ENCODE data around the gene HS2ST1.

Gene HS2ST1

GRCh38 chr1:87086120-87086519 is 171.7 kb downstream of the HS2ST1 start:
- Histone ChIP-seq H3K4me1 (ENCODE audit: control insufficient read depth, insufficient read depth, low read length) (no peaks in the 10 kb centered on the region), H3K4me3 (ENCODE audit: low read depth, low read length) (no peak overlapping the region), H3K9me3 (ENCODE audit: control insufficient read depth, insufficient read depth, low read depth, low read length) (no peaks in the 10 kb centered on the region), H3K36me3 (ENCODE audit: control insufficient read depth in 2 of 2, insufficient read depth in 1 of 2, low read length in 2 of 2) (no peaks in the 10 kb centered on the region), H3K27ac (ENCODE audit: extremely low read depth, low read depth, low read length) (no peak overlapping the region)
- CTCF ChIA-PET, result interaction anchor here (0.7 to 4.9 kb wide), 7 partner anchors 8 to 381 kb away, joined by 3 to 37 read pairs (median 4); partner anchors contain the start of genes HS2ST1, SELENOF and SH3GLB1
- TF ChIP-seq ZNF664 (tag by site-specific recombination; IDR thresholded peaks at IDR 0.05) (no peak), ZSCAN30 (tag by site-specific recombination; IDR thresholded peaks at IDR 0.05) (no peak), ZBTB10 (tag by site-specific recombination; IDR thresholded peaks at IDR 0.05) (no peak), ZNF157 (tag by site-specific recombination; IDR thresholded peaks at IDR 0.05) (no peak), ZFP69B (tag by site-specific recombination; IDR thresholded peaks at IDR 0.05) (no peak), ZEB2 (tag by site-specific recombination; IDR thresholded peaks at IDR 0.05) (no peak), ZNF623 (tag by site-specific recombination; IDR thresholded peaks at IDR 0.05) (no peak), ZBTB6 (tag by site-specific recombination; IDR thresholded peaks at IDR 0.05) (no peak), TRIM28 (IDR thresholded peaks at IDR 0.05; ENCODE audit: borderline replicate concordance, low read length) (no peak)
- POLR2A ChIA-PET, result no interaction called here

GRCh38 chr1:87089070-87089736 is 174.8 kb downstream of the HS2ST1 start:
- H3K4me1 ChIP-seq (ENCODE audit: control insufficient read depth, insufficient read depth, low read length), result peaks cover 6% of the 10 kb centered on the region; the same call in 1 of the 2 replicates
- H3K4me3 ChIP-seq (ENCODE audit: low read depth, low read length), result no peak overlapping the region
- CTCF ChIA-PET, result interaction anchor here (0.7 kb wide), 1 partner anchor 229 kb away, joined by 3 read pairs; no protein-coding TSS in a partner anchor
- H3K9me3 ChIP-seq (ENCODE audit: control insufficient read depth, insufficient read depth, low read depth, low read length), result no peaks in the 10 kb centered on the region
- no peak overlapping the region for H3K27ac ChIP-seq (ENCODE audit: extremely low read depth, low read depth, low read length)
- POLR2A ChIA-PET, result no interaction called here
- no peaks in the 10 kb centered on the region for H3K36me3 ChIP-seq (ENCODE audit: control insufficient read depth in 2 of 2, insufficient read depth in 1 of 2, low read length in 2 of 2)
- TF ChIP-seq PRDM1 (tag by site-specific recombination; IDR thresholded peaks at IDR 0.05) (no peak), ZNF792 (tag by site-specific recombination; IDR thresholded peaks at IDR 0.05) (no peak), ELK4 (IDR thresholded peaks at IDR 0.05; ENCODE audit: borderline replicate concordance, low read depth, low read length) (no peak), KLF8 (tag by site-specific recombination; IDR thresholded peaks at IDR 0.05) (no peak), ZNF274 (IDR thresholded peaks at IDR 0.05; ENCODE audit: low read length) (no peak), ZNF274 (tag by site-specific recombination; IDR thresholded peaks at IDR 0.05; ENCODE audit: borderline replicate concordance) (no peak), ZNF629 (tag by site-specific recombination; IDR thresholded peaks at IDR 0.05) (no peak), ZNF692 (tag by site-specific recombination; IDR thresholded peaks at IDR 0.05) (no peak), ZBTB49 (tag by site-specific recombination; IDR thresholded peaks at IDR 0.05; ENCODE audit: low read depth) (no peak), ZNF292 (tag by site-specific recombination; IDR thresholded peaks at IDR 0.05; ENCODE audit: borderline replicate concordance, low read depth) (no peak), ZNF645 (tag by site-specific recombination; IDR thresholded peaks at IDR 0.05) (no peak), TSHZ1 (tag by site-specific recombination; IDR thresholded peaks at IDR 0.05; ENCODE audit: borderline replicate concordance) (no peak)
